Naive thymus-derived CD4-positive, alpha-beta T cell (primary cell): ENCODE results near the gene KLHL22. TPM values are rescaled to one million over a fixed set of nuclear protein-coding genes. Genes with fewer than 3 reads are reported as not detected.

Source experiments
- ATAC-seq: fragments of 150-1000 bp; cut with Tn5 transposase; 2 replicates; pipeline ENCODE4 v1.10.0; 2021; ENCODE audit warnings: mild to moderate bottlenecking, moderate library complexity
- CTCF ChIA-PET: fragments of 350-600 bp; sonication (Branson Sonifier 250); formaldehyde crosslinking; loops from one replicate; lab custom pipeline; 2021; ENCODE audit warnings: antibody characterized with exemption; lab: Charles Lee
- POLR2A ChIA-PET: fragments of 350-600 bp; sonication (Branson Sonifier 250); formaldehyde crosslinking; loops from one replicate; lab custom pipeline; 2021; ENCODE audit warnings: antibody characterized with exemption, inconsistent platforms; lab: Charles Lee
- DNase-seq, 9 donors: peaks; one replicate each; pipeline versions ENCODE4 v3.0.0 to v3.0.0-alpha.2; 2020 to 2022; ENCODE audit warnings: mixed read lengths in 1 of 9
- H3K27ac ChIP-seq: one replicate; pipeline ENCODE4 v1.7.0; 2013; ENCODE audit warnings: mild to moderate bottlenecking, low read depth, low read length, moderate library complexity
- H3K27me3 ChIP-seq, 2 donors: one replicate each; pipeline ENCODE4 v1.7.0; 2013; ENCODE audit warnings: low read length in 2 of 2, mild to moderate bottlenecking in 2 of 2, moderate library complexity in 2 of 2; ENCODE audit not compliant: control insufficient read depth in 2 of 2, insufficient read depth in 2 of 2
- H3K36me3 ChIP-seq, 3 experiments: 1 replicate in 2 of 3; 2 replicates in 1 of 3; pipeline ENCODE4 v1.7.0; 2013; ENCODE audit warnings: low read length in 3 of 3, mild to moderate bottlenecking in 3 of 3, moderate library complexity in 1 of 3; ENCODE audit not compliant: insufficient read depth in 3 of 3, control insufficient read depth in 2 of 3
- H3K4me1 ChIP-seq, 2 donors: one replicate each; pipeline ENCODE4 v1.7.0; 2013; ENCODE audit warnings: low read length in 2 of 2, mild to moderate bottlenecking in 2 of 2, moderate library complexity in 1 of 2; ENCODE audit not compliant: control insufficient read depth in 2 of 2, insufficient read depth in 2 of 2
- H3K4me3 ChIP-seq: 2 replicates; pipeline ENCODE4 v1.7.0; 2013; ENCODE audit warnings: mild to moderate bottlenecking, low read length
- H3K9me3 ChIP-seq, 3 experiments: 1 replicate in 2 of 3; 2 replicates in 1 of 3; pipeline ENCODE4 v1.7.0; 2013; ENCODE audit warnings: low read length in 3 of 3; ENCODE audit not compliant: control insufficient read depth in 2 of 3
- H3K27ac Mint-ChIP-seq, 9 donors: one replicate each; pipeline ENCODE4 v1.8.0; 2020 to 2022; ENCODE audit warnings: mixed read lengths in 9 of 9, mild to moderate bottlenecking in 8 of 9, moderate library complexity in 5 of 9, inconsistent platforms in 2 of 9
- H3K27me3 Mint-ChIP-seq, 5 donors: one replicate each; pipeline ENCODE4 v1.8.0; 2021 to 2022; ENCODE audit warnings: mixed read lengths in 5 of 5, mild to moderate bottlenecking in 1 of 5
- H3K36me3 Mint-ChIP-seq, 5 donors: one replicate each; pipeline ENCODE4 v1.8.0; 2020 to 2022; ENCODE audit warnings: mixed read lengths in 5 of 5, mild to moderate bottlenecking in 3 of 5, inconsistent platforms in 1 of 5
- H3K4me1 Mint-ChIP-seq, 7 donors: one replicate each; pipeline ENCODE4 v1.8.0; 2020 to 2022; ENCODE audit warnings: mixed read lengths in 7 of 7, mild to moderate bottlenecking in 3 of 7, inconsistent platforms in 1 of 7
- H3K4me3 Mint-ChIP-seq, 10 donors: one replicate each; pipeline ENCODE4 v1.8.0; 2020 to 2022; ENCODE audit warnings: mild to moderate bottlenecking in 10 of 10, mixed read lengths in 10 of 10, moderate library complexity in 6 of 10, inconsistent platforms in 2 of 10
- H3K9me3 Mint-ChIP-seq, 11 donors: one replicate each; pipeline ENCODE4 v1.8.0; 2020 to 2022; ENCODE audit warnings: mixed read lengths in 11 of 11, mild to moderate bottlenecking in 4 of 11, inconsistent platforms in 1 of 11, moderate library complexity in 1 of 11
- intact Hi-C, 2 donors: fragments of 100-400 bp; cut with micrococcal nuclease; formaldehyde crosslinking; loops; one replicate each; pipeline ENCODE4 v1.15.1; 2023
- polyA plus RNA-seq, 2 donors: library from polyadenylated mRNA; unstranded; fragments of 300-500 nt; fragmentation: Illumina TruSeq; gene quantifications; one replicate each; pipeline ENCODE4 v1.2.3, GENCODE V29; 2021
- total RNA-seq, 6 experiments: library from RNA in 5 of 6; stranded (reverse) in 5 of 6; gene quantifications; 1 replicate in 5 of 6; 2 replicates in 1 of 6; pipeline ENCODE4 v1.2.3 and lab custom pipeline; 2021 to 2026

The KLHL22 gene
- total and polyA plus RNA-seq, 7 experiments from 2014 or later: 20.6 to 71.3 (median 40.0) TPM

GRCh38 chr22:20430720-20431510 lies 64.7 kb downstream of the KLHL22 start:
- Histone ChIP-seq H3K4me3 (peak overlapping the region; percentile 79), H3K9me3 (no peaks in the 10 kb centered on the region), H3K4me1 (peaks cover 17 to 29% of the 10 kb centered on the region in 2 donors), H3K27me3 (peaks cover 0 to 16% of the 10 kb centered on the region in 2 donors), H3K27ac (no peak overlapping the region), H3K36me3 (no peaks in the 10 kb centered on the region)
- H3K4me3 Mint-ChIP-seq: peak overlapping the region; percentile 71 to 96 (median 86)
- H3K27me3 Mint-ChIP-seq: peaks cover 30 to 78% (median 36%) of the 10 kb centered on the region in 5 donors
- H3K4me1 Mint-ChIP-seq: peaks cover 6 to 32% (median 14%) of the 10 kb centered on the region in 7 donors
- peaks cover 0 to 4% (median 0%) of the 10 kb centered on the region in 5 donors for H3K36me3 Mint-ChIP-seq
- H3K27ac Mint-ChIP-seq: no peak overlapping the region
- intact Hi-C loops: no loop called here
- ChIA-PET POLR2A (interaction anchor here (1.4 to 2.2 kb wide), 4 partner anchors 33 to 119 kb away, joined by 3 to 8 read pairs (median 6); no protein-coding TSS in a partner anchor), CTCF (interaction anchor here (0.6 to 2.0 kb wide), 5 partner anchors 13 to 62 kb away, joined by 3 to 5 read pairs (median 4); no protein-coding TSS in a partner anchor)
- ATAC-seq (peak; percentile 69), DNase-seq (peak; percentile 31 to 67 (median 56))
- H3K9me3 Mint-ChIP-seq: no peaks in the 10 kb centered on the region

GRCh38 chr22:20430101-20430719 lies 65.4 kb downstream of the KLHL22 start:
- H3K4me1 ChIP-seq: peaks cover 17 to 26% of the 10 kb centered on the region in 2 donors
- no peaks in the 10 kb centered on the region for H3K9me3 Mint-ChIP-seq
- peaks cover 6 to 25% (median 13%) of the 10 kb centered on the region in 7 donors for H3K4me1 Mint-ChIP-seq
- ChIA-PET CTCF (interaction anchor here (0.7 to 2.0 kb wide), 5 partner anchors 12 to 64 kb away, joined by 3 to 5 read pairs (median 4); no protein-coding TSS in a partner anchor), POLR2A (interaction anchor here (1.9 to 2.2 kb wide), 4 partner anchors 34 to 272 kb away, joined by 4 to 8 read pairs (median 6); no protein-coding TSS in a partner anchor)
- H3K36me3 Mint-ChIP-seq: peaks cover 0 to 4% (median 0%) of the 10 kb centered on the region in 5 donors
- DNase-seq (peak in 1 of 9 donors; percentile 13), ATAC-seq (peak; percentile 1)
- H3K27me3 Mint-ChIP-seq: peaks cover 23 to 71% (median 30%) of the 10 kb centered on the region in 5 donors
- H3K4me3 Mint-ChIP-seq: peak overlapping the region; percentile 71 to 96 (median 86)
- H3K27me3 ChIP-seq: peaks cover 0 to 12% of the 10 kb centered on the region in 2 donors
- H3K4me3 ChIP-seq: peak overlapping the region; percentile 79
- no peak overlapping the region for H3K27ac ChIP-seq
- no peak overlapping the region for H3K27ac Mint-ChIP-seq
- no peaks in the 10 kb centered on the region for H3K36me3 ChIP-seq
- intact Hi-C loops: no loop called here
- H3K9me3 ChIP-seq: no peaks in the 10 kb centered on the region

GRCh38 chr22:20429254-20430100 lies 66.1 kb downstream of the KLHL22 start:
- intact Hi-C loops: loop anchor here (1.0 to 2.0 kb wide), 8 partner anchors 8 to 77 kb away; partner anchors contain the start of genes MED15 (in 1 of the 2) and SCARF2 (in 1 of the 2)
- H3K27ac ChIP-seq: no peak overlapping the region
- peaks cover 17 to 26% of the 10 kb centered on the region in 2 donors for H3K4me1 ChIP-seq
- H3K9me3 ChIP-seq: no peaks in the 10 kb centered on the region
- ChIA-PET POLR2A (interaction anchor here (0.7 to 2.2 kb wide), 6 partner anchors 27 to 273 kb away, joined by 3 to 8 read pairs (median 4); no protein-coding TSS in a partner anchor), CTCF (interaction anchor here (0.7 to 2.2 kb wide), 7 partner anchors 10 to 65 kb away, joined by 3 to 6 read pairs (median 4); no protein-coding TSS in a partner anchor)
- H3K27me3 ChIP-seq: peaks cover 0 to 12% of the 10 kb centered on the region in 2 donors
- peaks cover 6 to 22% (median 13%) of the 10 kb centered on the region in 7 donors for H3K4me1 Mint-ChIP-seq
- H3K4me3 Mint-ChIP-seq: peak overlapping the region; percentile 82 to 96 (median 86)
- ATAC-seq (peak; percentile 87), DNase-seq (peak; percentile 56 to 86 (median 75))
- peak overlapping the region; percentile 79 for H3K4me3 ChIP-seq
- peak overlapping the region; percentile 11 to 80 (median 62) for H3K27ac Mint-ChIP-seq
- no peaks in the 10 kb centered on the region for H3K36me3 ChIP-seq
- H3K36me3 Mint-ChIP-seq: peaks cover 0 to 4% (median 0%) of the 10 kb centered on the region in 5 donors
- H3K27me3 Mint-ChIP-seq: peaks cover 18 to 66% (median 22%) of the 10 kb centered on the region in 5 donors
- H3K9me3 Mint-ChIP-seq: no peaks in the 10 kb centered on the region

- DNase-seq (no peak), ATAC-seq (no peak)
- Mint-ChIP-seq H3K4me1 (peaks cover 6 to 23% (median 14%) of the 10 kb centered on the region in 7 donors), H3K27me3 (peaks cover 15 to 65% (median 19%) of the 10 kb centered on the region in 5 donors), H3K9me3 (no peaks in the 10 kb centered on the region), H3K36me3 (peaks cover 0 to 4% (median 0%) of the 10 kb centered on the region in 5 donors), H3K4me3 (peak overlapping the region; percentile 82 to 96 (median 86)), H3K27ac (peak overlapping the region in 8 of 9 donors; percentile 11 to 80 (median 59))
- ChIA-PET CTCF (interaction anchor here (1.2 to 2.2 kb wide), 3 partner anchors 10 to 36 kb away, joined by 3 to 6 read pairs (median 5); no protein-coding TSS in a partner anchor), POLR2A (interaction anchor here (0.7 to 2.2 kb wide), 7 partner anchors 28 to 274 kb away, joined by 3 to 8 read pairs (median 4); no protein-coding TSS in a partner anchor)
- Histone ChIP-seq H3K36me3 (no peaks in the 10 kb centered on the region), H3K27ac (no peak overlapping the region), H3K9me3 (no peaks in the 10 kb centered on the region), H3K27me3 (peaks cover 0 to 12% of the 10 kb centered on the region in 2 donors), H3K4me1 (peaks cover 17 to 26% of the 10 kb centered on the region in 2 donors), H3K4me3 (peak overlapping the region; percentile 79)
- intact Hi-C loops: loop anchor here (1.0 to 2.0 kb wide), 8 partner anchors 9 to 78 kb away; partner anchors contain the start of genes MED15 (in 1 of the 2) and SCARF2 (in 1 of the 2)
These were observed 66.9 kb downstream of the KLHL22 start for GRCh38 chr22:20428496-20429253.

GRCh38 chr22:20427945-20428417 lies 67.6 kb downstream of the KLHL22 start:
- Mint-ChIP-seq H3K36me3 (peaks cover 0 to 4% (median 0%) of the 10 kb centered on the region in 5 donors), H3K27ac (no peak overlapping the region), H3K27me3 (peaks cover 14 to 66% (median 22%) of the 10 kb centered on the region in 5 donors), H3K9me3 (no peaks in the 10 kb centered on the region), H3K4me1 (peaks cover 6 to 26% (median 17%) of the 10 kb centered on the region in 7 donors), H3K4me3 (peak overlapping the region in 5 of 10 donors; percentile 19 to 96 (median 54))
- H3K27ac ChIP-seq: no peak overlapping the region
- DNase-seq (no peak), ATAC-seq (no peak)
- POLR2A ChIA-PET: interaction anchor here (0.7 to 2.0 kb wide), 4 partner anchors 26 to 275 kb away, joined by 3 to 5 read pairs (median 4); no protein-coding TSS in a partner anchor
- H3K4me1 ChIP-seq: peaks cover 17 to 26% of the 10 kb centered on the region in 2 donors
- H3K4me3 ChIP-seq: no peak overlapping the region
- peaks cover 0 to 12% of the 10 kb centered on the region in 2 donors for H3K27me3 ChIP-seq
- CTCF ChIA-PET: interaction anchor here (0.6 to 2.2 kb wide), 2 partner anchors 9 to 26 kb away, joined by 3 to 6 read pairs; no protein-coding TSS in a partner anchor
- intact Hi-C loops: loop anchor here (2.0 kb wide), 2 partner anchors 69 to 79 kb away; partner anchors contain the start of gene MED15 (in 1 of the 2)
- no peaks in the 10 kb centered on the region for H3K36me3 ChIP-seq
- no peaks in the 10 kb centered on the region for H3K9me3 ChIP-seq
